ENCODE data around the gene CDHR1.

CDHR1 gene

DNA sequence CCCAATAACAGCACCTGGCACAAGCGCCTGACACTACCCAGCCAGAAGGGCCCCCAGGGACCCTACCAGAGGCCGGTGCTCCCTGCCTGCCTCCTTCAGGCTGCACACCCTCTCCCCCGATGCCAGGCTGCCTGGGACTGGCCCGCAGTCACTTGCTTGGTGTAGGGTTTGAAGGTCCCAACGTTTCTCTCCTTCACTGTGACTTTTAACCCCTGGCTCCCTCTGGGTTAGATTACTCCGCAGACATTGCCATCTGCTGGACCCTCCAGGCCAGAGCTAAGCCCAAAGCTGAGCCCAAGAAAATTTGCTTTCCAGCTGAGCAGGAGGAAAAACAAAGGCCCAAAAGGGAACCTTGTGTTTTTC, 6.9 kb downstream of the CDHR1 start:
- no peak for DNase-seq

DNA sequence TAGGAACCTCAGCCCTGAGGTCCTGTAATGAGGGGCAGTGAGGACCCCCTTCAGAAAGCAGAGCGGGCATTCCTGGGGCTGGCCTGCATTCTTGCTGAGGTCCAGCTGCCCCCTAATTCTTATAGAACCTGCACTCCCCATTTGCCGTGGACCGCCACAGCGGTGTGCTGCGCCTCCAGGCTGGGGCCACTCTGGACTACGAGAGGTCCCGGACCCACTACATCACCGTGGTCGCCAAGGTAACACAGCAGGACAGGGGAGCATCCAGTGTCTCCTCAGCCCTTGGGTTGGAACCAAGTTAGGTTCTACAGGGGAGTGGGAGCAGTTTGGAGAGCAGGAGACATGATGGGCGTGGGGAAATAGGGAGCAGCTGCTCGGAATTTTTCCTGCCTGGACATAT, 7.3 kb downstream of the CDHR1 start:
- no peak for DNase-seq

DNA sequence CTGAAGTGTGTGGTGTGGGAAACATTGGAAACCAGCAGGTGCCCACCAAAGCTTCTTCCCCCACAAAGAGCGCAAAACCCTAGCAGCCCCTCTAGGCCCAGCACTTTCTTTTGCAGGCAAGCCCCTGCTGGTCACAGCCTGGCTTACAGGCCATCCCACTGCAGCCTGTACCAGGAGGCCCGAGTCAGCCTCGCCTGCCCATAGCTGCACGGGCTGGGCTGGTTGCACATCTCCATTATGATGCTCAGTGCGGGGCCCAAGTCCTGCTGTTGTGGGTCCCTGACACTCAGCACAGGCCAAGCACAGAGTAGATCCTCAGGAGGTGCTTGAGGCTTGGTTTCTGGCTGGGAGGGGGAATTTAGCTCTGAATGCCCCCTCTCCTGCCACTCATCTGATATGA, 8.0 kb downstream of the CDHR1 start:
- no peak for DNase-seq

DNA sequence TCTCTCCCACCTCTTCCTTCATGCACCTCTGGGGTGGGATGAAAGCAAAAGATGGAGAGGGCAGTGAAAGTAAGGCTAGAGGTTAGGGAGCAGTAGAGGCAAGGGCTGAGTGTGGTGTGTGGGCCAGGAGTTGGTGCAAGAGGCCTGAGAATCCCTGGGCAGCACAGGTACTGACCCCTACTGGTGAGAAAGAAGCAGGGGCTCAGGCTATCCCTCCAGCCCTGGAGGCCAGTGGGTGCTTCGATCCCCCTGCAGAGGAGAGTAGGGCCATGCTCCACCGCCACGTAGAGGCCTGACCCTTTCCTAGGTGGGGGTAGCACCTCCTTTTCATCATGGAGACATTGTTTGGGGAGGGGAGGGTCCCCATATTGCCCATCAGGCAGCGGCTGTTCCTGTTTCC, 9.8 kb downstream of the CDHR1 start:
- no peak for DNase-seq

DNA sequence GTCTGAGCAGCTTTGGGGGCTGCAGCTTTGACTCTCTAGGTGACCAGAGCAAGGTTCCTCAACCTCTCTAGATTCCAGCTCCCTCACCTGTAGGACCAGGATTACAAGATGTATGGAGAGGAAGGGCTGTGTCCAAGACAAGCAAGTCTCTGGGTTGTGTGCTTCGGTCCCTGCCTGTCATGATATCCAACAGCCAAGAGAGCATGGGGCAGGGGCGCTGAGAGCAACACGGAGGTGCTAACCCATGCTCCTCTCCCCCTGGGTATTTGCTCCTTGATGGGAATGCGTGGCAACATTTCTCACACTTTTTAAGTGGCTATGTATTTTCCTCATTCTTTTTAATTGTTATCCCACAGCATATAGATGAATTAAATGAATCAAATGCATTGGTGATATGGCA, 10.3 kb downstream of the CDHR1 start:
- no peak for DNase-seq

DNA sequence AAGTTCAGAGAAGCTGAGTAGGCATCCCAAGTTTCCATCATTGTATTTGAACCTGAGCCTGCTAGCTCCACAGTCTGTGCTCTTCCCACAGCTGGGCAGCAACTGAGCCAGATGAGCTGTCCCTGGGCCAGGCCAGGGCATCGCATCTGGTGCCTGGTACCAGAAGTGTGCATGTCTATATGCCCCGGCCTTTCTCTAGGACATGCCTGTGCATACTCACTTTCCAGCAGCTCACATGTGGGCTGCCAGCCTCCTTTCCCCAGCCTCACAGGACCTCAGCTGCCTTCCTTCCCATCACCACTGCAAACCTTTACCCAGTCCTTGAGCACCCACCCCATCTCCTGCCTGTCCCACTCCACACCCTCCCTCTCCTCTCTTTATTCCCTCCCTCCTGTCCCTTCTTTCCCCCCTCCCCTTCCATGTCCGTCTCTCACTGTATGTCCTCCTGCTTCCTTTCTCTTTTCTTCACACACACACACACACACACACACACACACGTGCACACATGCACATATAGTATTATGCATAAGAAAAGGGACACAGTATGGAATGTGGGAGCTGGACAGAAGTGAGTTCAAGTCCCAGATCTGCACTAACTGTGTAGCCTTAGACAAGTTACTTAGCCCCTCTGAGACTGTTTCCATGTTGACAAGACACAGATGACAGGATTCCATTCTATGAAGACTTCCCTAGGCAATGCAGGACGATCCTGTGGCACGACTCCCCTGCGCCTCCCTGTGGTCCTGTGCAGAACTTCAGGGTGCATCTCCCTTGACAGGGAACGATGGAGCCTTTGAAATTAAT, 10.9 kb downstream of the CDHR1 start:
- DNase-seq: peak; percentile 11 to 39

DNA sequence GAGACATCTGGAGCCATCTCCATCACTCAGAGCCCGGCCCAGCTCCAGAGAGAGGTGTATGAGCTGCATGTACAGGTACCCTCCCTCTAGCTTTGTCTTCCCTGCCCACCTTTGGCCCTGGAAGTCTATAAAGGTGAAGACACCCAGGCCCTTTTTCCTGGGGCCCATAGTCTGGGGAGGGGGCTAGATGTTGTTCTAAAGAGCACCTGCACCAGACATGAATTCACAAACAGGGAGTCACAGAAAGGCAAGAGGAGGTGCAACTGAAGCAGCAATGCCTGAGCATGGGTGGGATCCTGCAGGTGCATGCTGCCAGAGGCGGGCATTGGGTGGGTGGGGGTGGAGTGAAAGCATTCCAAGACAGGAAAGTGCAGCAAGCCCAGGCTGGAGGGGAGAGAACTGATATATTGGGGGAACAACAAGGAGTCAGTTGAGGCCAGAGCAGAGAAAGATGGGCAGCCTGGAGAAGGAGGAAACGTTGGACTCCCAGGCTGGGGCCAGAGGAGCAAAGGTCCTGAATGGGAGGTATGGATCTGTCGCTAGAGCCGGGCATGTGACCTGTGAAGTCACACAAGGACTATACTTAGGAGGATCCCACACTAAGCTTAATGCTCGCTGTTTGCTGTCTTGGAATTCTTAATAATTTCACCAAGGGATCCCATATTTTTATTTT, 11.7 kb downstream of the CDHR1 start:
- DNase-seq: no peak

DNA sequence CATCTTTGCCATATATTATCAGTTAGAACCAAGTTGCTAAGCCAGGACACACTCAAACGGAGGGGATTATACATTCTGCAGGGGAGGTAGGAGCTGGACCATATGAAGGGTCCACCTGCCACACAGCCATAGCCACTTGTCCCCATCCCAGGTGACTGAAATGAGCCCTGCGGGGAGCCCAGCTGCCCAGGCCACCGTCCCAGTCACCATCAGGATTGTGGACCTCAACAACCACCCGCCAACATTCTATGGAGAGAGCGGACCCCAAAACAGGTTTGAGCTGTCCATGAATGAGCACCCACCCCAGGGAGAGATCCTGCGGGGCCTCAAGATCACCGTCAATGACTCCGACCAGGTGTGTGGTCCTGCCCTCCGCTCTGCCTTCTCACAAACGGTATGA, 13.7 kb downstream of the CDHR1 start:
- no peak for DNase-seq

DNA sequence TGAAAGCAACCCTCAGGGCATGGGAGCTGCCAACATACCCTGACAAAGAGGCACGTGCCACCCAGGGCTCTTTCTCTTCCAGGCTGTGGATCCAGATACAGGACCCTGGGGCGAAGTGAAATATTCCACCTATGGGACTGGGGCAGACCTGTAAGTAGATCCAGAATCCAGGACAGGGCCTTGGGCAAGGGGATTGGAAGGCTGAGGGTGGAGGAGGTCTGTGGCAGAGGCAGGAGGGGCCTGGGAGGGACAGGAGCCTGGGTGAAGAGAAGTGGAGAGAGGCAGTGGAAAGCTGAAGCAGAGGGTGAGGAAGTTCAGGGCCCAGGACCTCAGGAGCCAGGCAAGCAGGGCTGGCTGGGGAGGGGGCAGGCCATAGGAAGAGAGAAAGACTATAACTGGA, 17.2 kb downstream of the CDHR1 start:
- DNase-seq: no peak

DNA sequence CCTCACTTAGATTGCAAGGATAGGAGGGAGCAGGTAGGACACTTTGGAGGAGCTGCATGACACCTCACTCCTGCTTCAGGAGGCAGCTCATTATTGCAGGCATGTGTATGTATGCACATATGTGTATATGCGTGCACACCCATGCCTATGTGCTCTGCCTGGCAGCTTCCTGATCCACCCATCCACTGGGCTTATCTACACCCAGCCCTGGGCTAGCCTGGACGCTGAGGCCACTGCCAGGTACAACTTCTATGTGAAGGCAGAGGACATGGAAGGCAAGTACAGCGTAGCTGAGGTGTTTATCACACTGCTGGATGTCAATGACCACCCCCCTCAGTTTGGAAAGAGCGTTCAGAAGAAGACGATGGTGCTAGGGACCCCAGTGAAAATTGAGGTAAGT, 17.7 kb downstream of the CDHR1 start:
- no peak for DNase-seq

DNA sequence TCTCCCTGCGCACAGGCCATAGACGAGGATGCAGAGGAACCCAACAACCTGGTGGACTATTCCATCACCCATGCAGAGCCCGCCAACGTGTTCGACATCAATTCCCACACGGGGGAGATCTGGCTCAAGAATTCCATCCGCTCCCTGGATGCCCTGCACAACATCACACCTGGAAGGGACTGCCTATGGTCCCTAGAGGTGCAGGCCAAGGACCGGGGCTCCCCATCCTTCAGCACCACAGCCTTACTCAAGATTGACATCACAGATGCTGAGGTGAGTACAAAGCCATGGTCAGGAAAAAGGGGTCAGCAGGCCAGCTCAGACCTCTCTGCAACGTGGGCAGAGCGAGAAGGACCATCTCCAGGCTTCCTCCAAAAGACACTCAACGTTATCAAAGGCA, 18.7 kb downstream of the CDHR1 start:
- no peak for DNase-seq

DNA sequence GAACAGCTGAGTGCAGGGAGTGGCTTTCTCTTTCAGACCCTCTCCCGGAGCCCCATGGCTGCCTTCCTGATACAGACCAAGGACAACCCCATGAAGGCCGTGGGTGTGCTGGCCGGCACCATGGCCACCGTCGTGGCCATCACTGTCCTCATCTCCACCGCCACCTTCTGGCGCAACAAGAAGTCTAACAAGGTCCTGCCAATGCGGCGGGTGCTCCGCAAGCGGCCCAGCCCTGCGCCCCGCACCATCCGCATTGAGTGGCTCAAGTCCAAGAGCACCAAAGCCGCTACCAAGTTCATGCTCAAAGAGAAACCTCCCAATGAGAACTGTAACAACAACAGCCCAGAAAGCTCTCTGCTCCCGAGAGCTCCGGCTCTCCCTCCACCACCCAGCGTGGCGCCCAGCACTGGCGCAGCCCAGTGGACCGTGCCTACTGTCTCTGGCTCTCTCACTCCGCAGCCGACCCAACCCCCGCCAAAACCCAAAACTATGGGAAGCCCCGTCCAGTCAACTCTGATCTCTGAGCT, 19.8 kb downstream of the CDHR1 start:
- DNase-seq: no peak

DNA sequence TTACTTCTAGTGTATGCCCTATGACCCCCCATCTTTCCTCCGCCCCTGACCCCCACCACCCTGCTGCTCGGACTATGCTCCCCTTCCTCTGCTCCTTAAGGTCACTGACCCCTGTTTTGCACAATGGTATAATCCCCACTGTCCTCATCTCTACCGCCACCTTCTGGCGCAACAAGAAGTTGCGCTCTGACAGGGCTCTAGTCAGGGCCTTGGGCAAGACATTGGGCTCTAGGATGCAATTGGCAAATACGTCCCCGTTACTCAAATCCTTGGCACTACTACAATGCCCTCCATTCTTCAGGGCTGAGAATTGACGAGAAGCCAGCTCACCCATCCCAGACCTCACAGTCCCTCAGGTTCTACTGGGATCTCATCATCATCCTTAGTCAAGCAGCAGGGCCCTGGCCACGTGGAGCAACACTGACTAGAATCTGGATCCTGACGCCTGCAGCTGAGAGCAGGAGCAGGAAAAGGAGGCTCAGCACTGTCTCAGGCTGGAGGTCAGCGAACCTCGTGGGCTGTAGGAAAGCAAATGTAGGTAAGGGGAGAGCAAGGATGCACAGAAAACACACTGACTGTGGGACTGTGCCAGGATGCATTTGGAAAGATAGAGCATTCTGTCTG, 20.4 kb downstream of the CDHR1 start:
- DNase-seq: peak in 1 of 2 donors; percentile 16

DNA sequence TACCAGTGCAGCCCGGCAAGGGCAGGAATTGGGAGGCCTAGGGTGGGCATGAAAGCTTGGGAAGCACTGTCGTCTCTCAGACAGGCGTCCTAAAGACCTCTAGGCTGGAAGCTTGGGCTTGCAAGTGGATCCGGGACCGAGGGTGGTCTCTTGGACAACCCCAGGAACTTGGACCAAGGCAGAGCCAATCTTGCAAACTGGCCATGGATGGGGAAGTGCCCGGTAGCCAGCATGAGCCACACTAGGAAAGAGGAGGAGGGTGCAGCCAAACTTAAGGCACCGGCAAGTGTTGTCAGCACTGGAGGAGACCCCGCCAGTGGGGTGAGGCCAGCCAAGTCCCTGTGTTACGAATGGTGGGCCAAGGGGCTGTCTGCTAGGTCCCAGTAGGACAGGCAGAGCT, 22.5 kb downstream of the CDHR1 start:
- DNase-seq: no peak

DNA sequence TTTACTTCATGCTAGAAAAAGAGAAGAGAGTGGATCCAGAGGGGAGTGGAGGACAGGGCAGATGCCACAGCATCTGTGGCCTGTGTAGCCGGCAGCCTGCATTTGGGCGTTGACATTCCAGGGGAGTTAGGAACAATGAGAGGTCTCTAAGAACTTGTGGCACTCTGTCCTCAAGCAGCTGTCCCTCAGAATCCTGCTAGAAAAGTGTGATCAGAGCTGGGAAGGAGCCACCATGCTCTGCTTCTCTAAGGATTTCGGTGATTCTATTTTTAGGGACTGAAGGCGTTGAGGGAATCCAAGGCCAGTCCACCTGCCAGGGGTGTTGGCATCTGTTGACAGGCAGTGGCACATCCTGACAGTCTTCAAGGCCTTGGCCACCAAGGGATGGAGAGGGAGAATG, 23.4 kb downstream of the CDHR1 start:
- DNase-seq: no peak

DNA sequence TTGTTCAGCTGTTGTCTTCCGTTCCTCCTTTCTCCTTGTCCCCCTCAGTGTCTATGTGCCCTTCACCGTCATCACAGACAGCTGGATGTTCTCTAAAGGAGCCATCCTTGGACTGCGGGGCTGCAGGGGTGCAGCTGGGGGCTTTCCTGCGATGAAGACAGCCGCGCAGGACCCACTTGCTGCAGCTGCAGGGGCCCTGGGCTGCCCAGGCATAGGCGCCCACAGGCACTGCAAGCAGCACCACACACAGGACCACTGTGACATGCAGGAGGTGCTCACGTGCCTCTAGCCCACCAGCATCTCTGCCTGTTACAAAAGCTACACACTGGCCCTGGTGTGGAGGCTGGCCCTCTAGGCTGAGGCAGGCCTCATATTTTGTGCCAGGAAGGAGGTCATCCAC, 27.6 kb downstream of the CDHR1 start:
- DNase-seq: no peak

DNA sequence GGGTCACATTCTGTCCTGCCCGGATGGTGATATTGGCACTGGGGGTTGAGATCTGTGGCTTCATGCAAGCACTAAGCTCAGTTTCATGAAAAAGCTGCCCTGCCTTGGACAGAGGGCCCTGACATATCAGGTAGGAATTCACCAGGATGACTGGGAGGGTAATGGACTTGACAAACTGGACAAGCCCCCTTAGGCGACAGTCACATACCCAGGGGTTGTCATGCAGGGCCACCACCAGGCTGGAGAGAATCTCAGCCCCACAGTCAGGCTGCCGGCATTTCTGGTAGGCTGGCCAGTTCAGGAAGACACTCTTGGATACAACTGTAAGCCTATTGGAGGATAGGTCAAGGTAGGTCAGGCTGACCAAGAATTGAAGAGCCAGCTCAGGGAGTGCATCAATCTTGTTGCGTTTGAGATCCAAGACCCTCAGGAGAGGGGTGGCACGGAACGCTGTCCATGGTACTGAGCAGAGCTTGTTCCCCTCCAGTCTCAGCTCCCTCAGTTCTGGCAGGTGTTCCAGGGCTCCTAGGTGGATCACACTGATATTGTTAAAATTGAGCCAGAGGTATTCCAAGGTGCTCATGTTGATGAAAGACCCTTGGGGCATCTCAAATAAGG, 30.2 kb downstream of the CDHR1 start:
- DNase-seq: no peak

DNA sequence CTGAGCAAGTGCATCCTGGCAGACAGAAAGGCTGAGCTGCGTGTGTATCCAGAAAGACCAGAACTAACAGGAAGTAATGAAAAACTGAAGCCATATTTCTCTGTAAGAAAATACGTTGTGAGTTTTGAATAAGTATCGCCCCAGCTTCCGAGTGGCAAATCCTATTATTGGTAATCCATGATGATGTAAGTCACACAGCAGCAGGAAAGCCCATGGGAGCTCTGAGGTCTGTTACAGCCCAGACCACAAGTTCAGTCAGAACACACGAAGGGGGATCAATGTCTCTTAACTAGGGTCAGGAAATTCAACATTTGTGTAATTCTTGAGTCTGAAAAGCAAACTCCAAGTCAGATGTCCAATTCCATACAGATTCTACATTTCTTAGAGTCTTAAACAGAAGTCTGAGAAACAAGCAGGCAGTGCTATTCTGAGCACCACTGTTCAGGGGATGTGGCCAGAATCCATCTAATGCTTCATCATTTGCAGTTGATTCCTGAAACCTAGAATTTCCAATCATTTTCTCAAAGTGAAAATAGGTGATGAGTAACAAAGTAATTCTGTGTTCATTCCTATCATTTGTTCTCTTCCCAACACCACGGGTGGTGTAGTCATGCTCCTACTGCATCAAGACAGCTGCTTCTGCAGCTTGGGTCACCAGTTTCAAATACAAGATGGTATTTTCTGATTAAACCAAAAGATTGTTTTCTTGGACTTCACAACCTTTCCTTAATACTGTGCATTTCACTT, 31.3 kb downstream of the CDHR1 start, which contains the start of gene LRIT2:
TSS of gene LRIT2 (minus strand) at position 118 of the 747 bp plus-strand sequence. CDS start at position 94, 24 bp downstream.
- DNase-seq: no peak

DNA sequence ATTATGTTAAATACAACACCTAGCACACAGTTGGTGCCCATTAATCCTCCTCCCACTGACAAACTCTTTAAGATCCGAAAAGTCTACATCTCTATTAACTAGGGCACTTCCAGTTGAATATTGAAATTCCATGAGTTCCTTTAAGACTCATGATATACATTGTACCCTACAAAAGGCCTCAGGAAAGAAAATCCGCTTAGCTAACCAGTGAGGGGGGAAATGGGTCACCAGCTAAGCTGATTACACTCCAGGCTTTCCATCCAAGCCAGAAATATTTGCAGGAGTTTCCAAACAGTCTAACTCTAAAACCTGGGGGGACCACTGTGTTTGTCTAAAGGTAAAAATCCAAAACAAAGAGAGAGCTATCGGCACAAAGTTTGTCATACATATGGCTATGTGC, 32.3 kb downstream of the CDHR1 start:
- DNase-seq: no peak

DNA sequence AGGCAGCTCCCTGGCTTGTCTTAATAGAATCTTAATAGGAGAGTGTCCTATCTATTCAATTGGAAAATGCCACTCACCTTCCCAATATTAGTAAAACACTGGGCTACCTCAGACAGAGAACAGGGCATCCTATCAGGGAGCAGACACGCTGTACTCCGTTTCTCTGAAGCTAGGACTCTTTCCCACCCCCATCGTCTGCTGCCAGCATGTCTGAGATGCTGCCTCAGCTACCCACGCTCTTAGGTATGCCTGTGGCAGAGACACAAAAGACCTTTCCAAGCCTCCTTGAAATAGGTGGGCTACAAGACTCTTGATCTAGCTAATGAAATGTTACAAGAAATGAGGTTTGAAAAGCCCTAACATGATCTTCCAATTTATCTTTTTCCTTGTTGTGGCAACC, 33.5 kb downstream of the CDHR1 start:
- DNase-seq: no peak

DNA sequence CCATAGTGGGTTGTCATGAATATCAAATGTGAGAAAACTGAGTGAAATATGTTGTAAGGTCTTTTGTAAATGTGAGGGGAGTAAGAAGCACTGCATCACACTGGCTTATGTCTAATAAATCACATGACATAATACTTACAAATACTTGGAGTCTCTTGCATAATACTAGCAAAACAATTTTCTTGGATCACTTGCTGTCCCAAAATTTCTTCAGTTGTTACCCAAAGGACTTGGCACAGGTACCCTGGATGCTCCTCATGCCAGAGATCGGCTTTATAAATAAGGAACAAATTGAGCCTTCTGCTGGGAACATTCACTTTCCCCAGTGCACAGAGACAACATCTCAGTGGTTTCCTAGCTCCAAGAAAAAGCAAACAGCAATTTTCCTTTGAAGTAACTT, 36.0 kb downstream of the CDHR1 start:
- DNase-seq: no peak

DNA sequence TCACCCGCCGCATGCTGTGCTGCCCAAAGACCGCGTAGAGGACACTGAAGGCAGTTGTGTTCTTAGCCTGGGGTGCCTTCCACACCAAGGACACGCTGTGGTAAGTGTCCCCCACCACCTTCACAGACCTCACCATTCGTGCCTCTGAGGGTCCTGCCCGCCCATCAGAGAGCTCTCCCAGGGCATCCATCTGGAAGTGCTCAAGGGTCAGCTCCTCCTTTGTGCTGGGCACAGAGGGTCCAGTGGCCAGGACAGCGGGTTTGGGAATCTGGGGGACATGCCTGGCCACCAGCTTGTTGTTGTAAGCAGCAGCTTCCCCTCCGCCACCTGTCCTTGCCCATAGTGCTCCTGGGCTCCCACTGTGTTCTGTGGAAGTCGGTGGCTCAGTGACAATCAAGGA, 38.0 kb downstream of the CDHR1 start:
- no peak for DNase-seq

DNA sequence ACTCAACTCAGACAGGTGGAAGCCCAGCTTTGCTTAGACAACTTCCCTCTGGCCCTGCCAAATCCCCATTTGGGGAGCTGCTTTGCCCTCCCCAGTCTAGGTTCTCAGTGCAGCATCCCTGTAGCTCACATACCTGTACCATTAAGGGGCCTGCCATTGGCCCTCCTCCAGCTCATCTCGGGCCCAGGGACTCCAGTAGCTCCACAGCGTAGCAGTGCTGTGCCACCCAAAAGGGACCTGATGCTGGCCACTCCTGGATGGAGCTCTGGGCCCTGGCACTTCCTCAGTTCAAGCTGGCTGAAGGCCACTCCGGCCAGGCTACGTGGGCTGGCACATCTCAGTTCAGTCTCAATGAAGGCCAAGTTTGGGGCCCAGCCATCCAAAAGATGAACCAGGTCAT, 39.6 kb downstream of the CDHR1 start:
- DNase-seq: no peak

Measured in bone marrow (tissue), 2 donors.